NCI-H748 treated with DMSO at 0.1 percent for 48 hours (cell line): ENCODE data around the gene ICOS.

Experiments
- DNase-seq: peaks from one replicate; lab custom pipeline; 2025; lab: John Stamatoyannopoulos, UW

The ICOS gene

GRCh38 chr2:203936535-203936934 is at the start of gene ICOS:
Gene ICOS, plus strand, starts transcription at chr2:203936763. Its CDS starts 52 bp downstream, at chr2:203936815.
- DNase-seq, result no peak

DNA sequence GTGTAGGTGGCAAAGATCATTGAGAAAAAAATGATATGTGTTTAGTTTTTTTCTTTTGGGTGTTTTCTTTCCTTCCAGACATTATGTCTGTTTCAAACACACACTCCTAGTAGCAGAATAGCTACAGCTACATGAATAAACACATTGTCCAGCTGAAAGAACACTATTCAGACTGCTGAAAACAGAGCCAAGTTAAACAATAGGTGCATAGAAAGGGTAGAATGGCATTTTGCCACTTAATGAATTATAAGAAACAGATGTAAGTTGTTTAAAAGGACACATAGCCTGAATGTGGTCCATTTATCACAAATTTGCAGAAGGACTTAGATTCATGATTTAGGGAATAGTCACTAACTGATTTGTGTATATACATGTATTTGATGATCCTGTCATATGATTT is 48.9 kb upstream of the ICOS start:
- DNase-seq, result peak; percentile 19

- DNase-seq, result no peak
Observed at GRCh38 chr2:203889542-203889941, 47.0 kb upstream of the ICOS start.

DNA sequence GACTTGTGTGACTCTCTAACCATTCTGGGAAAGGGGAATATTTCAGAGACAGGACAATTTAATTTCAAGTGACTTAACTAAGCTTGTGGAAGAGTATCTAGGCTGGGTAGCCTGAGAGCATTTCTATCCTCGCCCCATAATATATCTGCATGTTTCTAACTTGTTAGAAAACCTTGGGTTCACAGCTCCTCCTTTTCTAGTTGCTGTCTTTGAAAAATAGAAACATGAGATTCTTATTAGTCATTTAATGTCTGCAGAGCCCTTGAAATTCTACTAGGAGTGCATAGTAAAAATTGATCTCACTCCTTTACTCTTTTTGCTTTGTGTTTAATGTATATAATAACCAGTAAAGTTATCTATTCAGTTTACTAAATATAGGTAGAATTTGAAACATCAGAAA is 46.6 kb upstream of the ICOS start:
- DNase-seq, result no peak

GRCh38 chr2:203890733-203891132 is 45.8 kb upstream of the ICOS start:
- no peak for DNase-seq

DNA sequence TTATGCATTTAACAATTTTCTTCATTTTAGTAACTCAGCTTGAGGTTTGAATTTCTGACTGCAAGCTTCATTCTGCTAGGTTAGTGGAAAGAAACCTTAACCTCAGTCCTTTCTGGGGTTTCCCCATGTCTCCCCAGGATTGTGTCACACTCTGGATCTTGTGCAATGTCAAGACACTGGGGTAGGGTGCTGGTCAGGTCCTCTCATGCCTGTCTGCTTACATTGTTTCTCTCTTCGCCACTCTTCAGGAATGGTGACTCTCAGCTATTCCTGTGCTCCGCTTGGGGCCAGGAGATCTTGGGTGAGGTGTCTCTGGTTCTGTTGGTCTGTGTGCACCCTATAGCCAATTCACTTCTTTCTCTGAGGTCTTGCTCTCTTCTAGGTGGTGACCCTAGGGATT is 45.1 kb upstream of the ICOS start:
- no peak for DNase-seq

- DNase-seq, result no peak
Observed at GRCh38 chr2:203892207-203892606, 44.4 kb upstream of the ICOS start.

- no peak for DNase-seq
Observed at GRCh38 chr2:203893401-203893800, 43.2 kb upstream of the ICOS start.

DNA sequence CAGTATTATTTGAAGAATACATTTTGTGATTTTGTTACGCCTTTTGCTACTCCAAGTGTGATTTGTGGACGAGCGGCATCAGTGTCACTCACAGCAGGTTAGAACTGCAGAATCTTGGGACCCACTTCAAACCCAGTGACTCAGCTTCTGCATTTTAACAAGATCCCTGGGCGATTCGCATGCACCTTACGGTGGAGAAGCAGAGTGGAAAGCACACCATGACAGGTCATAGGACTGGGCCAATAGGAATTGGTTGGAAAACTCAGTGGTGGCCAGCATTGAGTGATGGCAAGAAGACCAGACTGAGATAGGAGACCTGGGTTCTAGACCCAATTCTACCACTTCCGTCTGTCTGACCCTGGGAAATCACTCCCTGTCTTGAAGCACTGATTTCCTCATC is 42.7 kb upstream of the ICOS start:
- no peak for DNase-seq

- no peak for DNase-seq
Observed at GRCh38 chr2:203894262-203894661, 42.3 kb upstream of the ICOS start.

DNA sequence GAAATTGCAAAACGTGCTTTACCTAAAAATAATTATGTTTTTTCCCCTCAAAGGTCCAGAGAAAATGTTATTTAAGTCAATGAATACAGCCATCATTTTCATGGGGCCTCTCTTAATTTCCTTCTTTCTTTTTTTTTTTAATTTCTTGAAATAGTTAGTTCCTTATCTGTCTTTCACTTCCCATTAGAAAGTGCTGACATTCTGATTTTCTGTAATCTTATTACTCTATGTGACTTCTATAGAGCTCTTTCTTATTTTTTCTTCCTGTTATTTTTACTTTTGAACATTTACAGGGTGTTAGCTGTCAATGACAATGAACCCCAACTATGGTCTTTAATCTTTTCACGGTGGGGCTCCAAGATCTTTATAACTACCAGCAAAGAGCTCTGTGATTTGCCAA is 39.0 kb upstream of the ICOS start:
- no peak for DNase-seq

GRCh38 chr2:203898657-203899056 is 37.9 kb upstream of the ICOS start:
- DNase-seq, result no peak

- no peak for DNase-seq
Observed at GRCh38 chr2:203900253-203900652, 36.3 kb upstream of the ICOS start.

DNA sequence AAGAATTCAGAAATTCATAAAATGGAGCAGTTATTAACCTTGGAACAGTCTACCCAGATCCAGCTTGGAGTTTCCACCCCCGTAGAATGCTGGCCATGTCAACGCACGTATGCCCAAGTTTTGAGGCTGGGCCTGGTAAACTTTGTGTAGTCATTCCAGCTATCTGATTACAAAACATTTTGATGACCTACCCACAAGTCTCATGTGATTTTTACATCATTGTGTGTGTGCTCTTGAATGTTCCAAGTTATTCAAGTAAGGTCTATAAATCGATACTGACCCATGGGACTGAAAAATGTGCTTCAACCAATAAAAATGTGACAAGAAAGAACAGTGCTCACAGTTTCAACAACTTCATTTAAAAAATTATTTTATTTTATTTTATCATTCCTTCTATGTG is 32.5 kb upstream of the ICOS start:
- no peak for DNase-seq

- no peak for DNase-seq
Observed at GRCh38 chr2:203905656-203906055, 30.9 kb upstream of the ICOS start.

GRCh38 chr2:203908066-203908796 is 28.3 kb upstream of the ICOS start:
- DNase-seq, result no peak

GRCh38 chr2:203908797-203909185 is 27.8 kb upstream of the ICOS start:
- no peak for DNase-seq

- peak; percentile 30 for DNase-seq
Observed at GRCh38 chr2:203909261-203909967, 27.1 kb upstream of the ICOS start.

DNA sequence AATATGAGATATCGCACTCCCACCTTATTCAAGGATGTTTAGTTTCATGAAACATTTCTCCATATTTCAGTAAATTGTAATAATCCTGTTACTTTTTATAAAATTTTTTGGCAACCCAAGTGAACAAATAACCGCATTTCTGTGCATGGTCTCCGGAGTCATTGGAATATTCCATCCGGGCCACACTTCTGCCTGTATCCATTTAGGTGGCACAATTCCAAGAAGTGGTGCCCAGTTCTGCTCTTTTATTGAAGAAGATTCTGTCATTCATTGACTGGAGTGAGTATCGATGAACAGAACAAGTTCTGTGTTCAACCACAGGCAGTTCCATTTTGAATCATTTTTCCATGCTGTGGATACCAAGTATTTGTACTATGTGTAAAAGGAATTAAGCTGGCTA is 26.6 kb upstream of the ICOS start:
- DNase-seq, result no peak

DNA sequence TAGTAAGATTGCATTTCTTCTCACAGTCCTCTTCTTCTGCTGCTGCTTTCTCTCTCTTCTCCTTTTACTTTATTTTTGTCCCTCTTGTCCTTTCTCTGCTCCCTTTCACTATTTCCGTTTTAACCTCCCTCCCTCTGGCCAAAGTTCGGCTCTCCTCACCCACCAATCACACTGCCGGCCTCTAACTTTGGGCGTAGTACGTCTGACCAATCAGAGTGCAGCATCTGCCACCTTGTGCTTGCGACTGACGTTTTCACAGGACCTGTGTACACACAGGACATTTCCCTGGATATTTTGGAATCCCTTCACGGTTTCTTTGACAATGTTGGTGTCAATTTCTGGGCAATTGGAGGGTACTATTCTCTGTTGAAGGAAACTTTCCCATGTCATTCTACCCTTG is 22.6 kb upstream of the ICOS start:
- DNase-seq, result no peak

- no peak for DNase-seq
Observed at GRCh38 chr2:203914546-203915182, 21.9 kb upstream of the ICOS start.

- DNase-seq, result no peak
Observed at GRCh38 chr2:203915256-203915655, 21.3 kb upstream of the ICOS start.

DNA sequence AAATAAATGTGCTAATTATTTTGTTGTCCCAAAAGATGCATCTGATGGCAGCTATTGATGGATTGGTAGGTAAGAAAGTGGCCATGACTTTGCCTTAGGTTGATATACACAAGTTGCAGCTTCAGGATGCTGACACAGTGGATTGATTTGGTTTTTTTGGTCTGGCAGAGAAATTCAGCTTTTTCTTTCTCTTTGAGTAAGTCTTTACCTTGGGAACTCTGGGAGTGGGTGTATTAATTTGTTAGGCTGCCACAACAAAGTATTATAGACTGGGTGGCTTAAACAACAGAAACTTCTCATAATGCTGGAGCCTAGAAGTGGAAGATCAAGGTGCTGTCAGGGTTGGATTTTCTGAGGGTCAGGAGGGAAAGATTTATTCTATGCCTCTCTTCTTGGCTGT is 19.8 kb upstream of the ICOS start:
- DNase-seq, result no peak
